ENCODE data around the gene BATF3. TPM values are rescaled to one million over a fixed set of nuclear protein-coding genes. Genes with fewer than 3 reads are reported as not detected.

BATF3 gene
- total and polyA plus RNA-seq, 9 of the 15 experiments (the other 6 are each of a cell fraction or from before 2014, with no cell fraction given) = 0.40 to 3.8 (median 2.0) TPM

GRCh38 chr1:212640223-212640878, 59.3 kb downstream of the BATF3 start (continued):
- TF ChIP-seq MITF (IDR thresholded peaks at IDR 0.05) = 0 out of 2 replicates have a peak, but pooled peaks have one; percentile 16
- 0 out of 3 replicates have a peak, but pooled peaks of 1 of the 2 experiments have one; percentile 36 for TF ChIP-seq CBX3 (IDR thresholded peaks at IDR 0.05; ENCODE audit: borderline replicate concordance in 1 of 2, low read length in 2 of 2)
- peak; percentile 15; the same call in 1 of the 2 replicates for TF ChIP-seq HDAC2 (IDR thresholded peaks at IDR 0.05)
- no peak for TF ChIP-seq MCM3 (IDR thresholded peaks at IDR 0.05)
- TF ChIP-seq TEAD4 (IDR thresholded peaks at IDR 0.05; ENCODE audit: low read length) = no peak
- TF ChIP-seq TEAD4 (CRISPR knock-in tag; IDR thresholded peaks at IDR 0.05; ENCODE audit: borderline replicate concordance) = peak; percentile 38; the same call in 1 of the 2 replicates
- TF ChIP-seq RBM25 (IDR thresholded peaks at IDR 0.05; ENCODE audit: low read depth, low read length, severe bottlenecking) = peak; percentile 86
- peak; percentile 98 for TF ChIP-seq SPI1 (IDR thresholded peaks at IDR 0.05; ENCODE audit: borderline replicate concordance, low read depth, low read length)
- no peak for TF ChIP-seq MYC (IDR thresholded peaks at IDR 0.05; ENCODE audit: low read depth, low read length)
- no peak for TF ChIP-seq MYC (CRISPR knock-in tag; IDR thresholded peaks at IDR 0.05; ENCODE audit: borderline replicate concordance, low read depth)
- peak in 1 of 2 experiments; percentile 84; a peak in 1 of 4 replicates for TF ChIP-seq RCOR1 (IDR thresholded peaks at IDR 0.05; ENCODE audit: borderline replicate concordance in 1 of 2, low read depth in 2 of 2, low read length in 2 of 2)
- no peak for TF ChIP-seq E2F3 (CRISPR knock-in tag; IDR thresholded peaks at IDR 0.05)
- TF ChIP-seq NR2C2 (CRISPR knock-in tag; IDR thresholded peaks at IDR 0.05) = no peak
- TF ChIP-seq NR2C2 (tag; IDR thresholded peaks at IDR 0.05) = peak; percentile 43; the same call in 1 of the 2 replicates
- peak; percentile 48; the same call in 1 of the 2 replicates for TF ChIP-seq NR2C1 (IDR thresholded peaks at IDR 0.05)
- TF ChIP-seq NR2C1 (tag; IDR thresholded peaks at IDR 0.05) = no peak
- peak; percentile 97 for TF ChIP-seq CTBP1 (IDR thresholded peaks at IDR 0.05; ENCODE audit: borderline replicate concordance)
- TF ChIP-seq GABPB2 (CRISPR knock-in tag; conservative IDR thresholded peaks at IDR 0.05) = no peak
- no peak for TF ChIP-seq DACH1 (IDR thresholded peaks at IDR 0.05; ENCODE audit: partially characterized antibody)
